Lower lobe of right lung (tissue), 2 donors: Measurements from ENCODE around the gene MAGEA9. TPM values are rescaled to one million over a fixed set of nuclear protein-coding genes. Genes with fewer than 3 reads are reported as not detected.
A peak's percentile ranks its signal among the peaks of the same experiment; 100 is the strongest.

Experiments used
- ATAC-seq, 2 donors: fragments of 200-7000 bp; cut with Tn5 transposase; one replicate each; pipeline ENCODE4 v1.9.1; 2020 to 2022; ENCODE audit warnings: mild to moderate bottlenecking in 2 of 2, moderate library complexity in 2 of 2
- DNase-seq: peaks from one replicate; pipeline ENCODE4 v3.0.0-alpha.2; 2020
- H3K27ac ChIP-seq: fragments of 200-600 bp; one replicate; pipeline ENCODE4 v1.8.0; 2022
- H3K27me3 ChIP-seq: fragments of 200-600 bp; one replicate; pipeline ENCODE4 v1.8.0; 2022; ENCODE audit warnings: low read depth
- H3K36me3 ChIP-seq: fragments of 200-600 bp; one replicate; pipeline ENCODE4 v1.8.0; 2022; ENCODE audit warnings: mild to moderate bottlenecking
- H3K4me1 ChIP-seq: fragments of 200-600 bp; one replicate; pipeline ENCODE4 v1.8.0; 2022
- H3K4me3 ChIP-seq: fragments of 200-600 bp; one replicate; pipeline ENCODE4 v1.8.0; 2022; ENCODE audit warnings: mild to moderate bottlenecking
- H3K9me3 ChIP-seq: fragments of 200-600 bp; one replicate; pipeline ENCODE4 v1.8.0; 2022
- CTCF ChIP-seq: fragments of 200-600 bp; IDR thresholded peaks from one replicate; pipeline ENCODE4 v1.8.0; 2022; ENCODE audit warnings: antibody characterized with exemption, mild to moderate bottlenecking
- intact Hi-C: fragments of 100-400 bp; cut with DNase I; formaldehyde crosslinking; loops from one replicate; pipeline ENCODE4 v1.11.0; 2022
- total RNA-seq: library from RNA; stranded (reverse); fragmentation: NEBNext Ultra II Directional; extraction: Animal tissue kit (Norgen Biotek cat#: 25700); gene quantifications from one replicate; pipeline ENCODE4 v1.2.1, GENCODE V29; 2021
- donor health status: DM: no; HTN: yes; CAD: no; lungs with severe emphysema.

MAGEA9 gene
- total RNA-seq, 1 donor from 2014 or later: not detected

DNA sequence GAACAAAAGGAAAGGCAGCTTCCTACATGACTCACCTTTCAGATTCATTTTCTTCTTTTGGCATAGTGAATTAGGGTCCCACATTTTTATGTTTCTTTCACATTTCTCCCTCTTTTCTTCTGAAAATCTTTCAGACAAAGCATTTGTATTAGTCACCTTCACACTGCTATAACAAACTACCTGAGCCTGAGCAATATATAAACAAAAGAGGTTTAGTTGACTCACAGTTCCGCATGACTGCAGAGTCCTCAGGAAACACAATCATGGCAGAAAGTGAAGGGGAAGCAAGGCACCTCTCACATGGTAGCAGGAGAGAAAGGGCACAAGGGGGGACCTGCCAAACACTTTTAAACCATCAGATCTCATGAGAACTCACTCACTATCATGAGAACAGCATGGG is 36.9 kb downstream of the MAGEA9 start:
- Histone ChIP-seq H3K36me3 (no peaks in the 10 kb centered on the region), H3K4me3 (no peak overlapping the region), H3K4me1 (no peaks in the 10 kb centered on the region), H3K27ac (no peak overlapping the region), H3K9me3 (no peaks in the 10 kb centered on the region), H3K27me3 (no peaks in the 10 kb centered on the region)
- no peak for TF ChIP-seq CTCF
- ATAC-seq: no peak
- DNase-seq: no peak
- intact Hi-C loops: no loop called here

- TF ChIP-seq CTCF: no peak
- Histone ChIP-seq H3K36me3 (no peaks in the 10 kb centered on the region), H3K27me3 (no peaks in the 10 kb centered on the region), H3K27ac (no peak overlapping the region), H3K4me3 (no peak overlapping the region), H3K4me1 (no peaks in the 10 kb centered on the region), H3K9me3 (no peaks in the 10 kb centered on the region)
- no peak for DNase-seq
- intact Hi-C loops: no loop called here
- ATAC-seq: no peak
Measured at GRCh38 chrX:149819371-149819770, 37.6 kb downstream of the MAGEA9 start.

GRCh38 chrX:149825424-149825823 is 43.7 kb downstream of the MAGEA9 start:
- DNase-seq: no peak
- no peak for ATAC-seq
- no peak overlapping the region for H3K4me3 ChIP-seq
- no peaks in the 10 kb centered on the region for H3K27me3 ChIP-seq
- intact Hi-C loops: no loop called here
- no peaks in the 10 kb centered on the region for H3K36me3 ChIP-seq
- TF ChIP-seq CTCF: peak; percentile 24
- H3K9me3 ChIP-seq: no peaks in the 10 kb centered on the region
- H3K4me1 ChIP-seq: no peaks in the 10 kb centered on the region
- no peak overlapping the region for H3K27ac ChIP-seq

GRCh38 chrX:149827254-149827653 is 45.5 kb downstream of the MAGEA9 start:
- TF ChIP-seq CTCF: no peak
- H3K36me3 ChIP-seq: no peaks in the 10 kb centered on the region

DNA sequence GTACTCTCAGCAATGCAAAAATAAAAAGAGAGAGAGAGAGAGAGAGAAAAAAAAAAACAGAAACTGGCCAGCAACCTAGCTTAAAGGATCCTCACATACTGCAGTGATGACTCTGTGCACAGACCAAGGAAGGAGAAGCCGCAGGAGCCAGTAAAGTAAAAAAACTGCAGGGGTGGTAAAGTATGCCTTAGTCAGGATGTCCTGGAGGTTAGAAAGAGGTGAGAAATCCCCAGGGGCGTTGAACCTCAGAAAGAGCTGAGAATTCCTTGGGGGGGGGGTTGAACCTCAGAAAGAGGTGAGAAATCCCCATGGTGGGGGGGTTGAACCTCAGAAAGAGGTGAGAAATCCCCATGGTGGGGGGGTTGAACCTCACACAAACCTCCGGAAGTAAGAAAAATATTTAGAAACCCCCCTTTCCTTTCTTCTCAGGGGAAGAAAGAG is 48.0 kb downstream of the MAGEA9 start:
- no peak for TF ChIP-seq CTCF
- no peak overlapping the region for H3K4me3 ChIP-seq
- H3K9me3 ChIP-seq: no peaks in the 10 kb centered on the region
- H3K36me3 ChIP-seq: no peaks in the 10 kb centered on the region
- intact Hi-C loops: no loop called here
- H3K27me3 ChIP-seq: no peaks in the 10 kb centered on the region
- H3K27ac ChIP-seq: no peak overlapping the region
- H3K4me1 ChIP-seq: no peaks in the 10 kb centered on the region
- no peak for ATAC-seq
- DNase-seq: no peak

More at GRCh38 chrX:149827254-149827653, 45.5 kb downstream of the MAGEA9 start:
- DNase-seq (no peak), ATAC-seq (no peak)
- no peaks in the 10 kb centered on the region for H3K9me3 ChIP-seq
- H3K4me3 ChIP-seq: no peak overlapping the region
- intact Hi-C loops: no loop called here
- no peak overlapping the region for H3K27ac ChIP-seq
- H3K27me3 ChIP-seq: no peaks in the 10 kb centered on the region
- no peaks in the 10 kb centered on the region for H3K4me1 ChIP-seq
